Urinary bladder (tissue), 4 donors: Measurements from ENCODE around the gene HDAC7. TPM values are rescaled to one million over a fixed set of nuclear protein-coding genes. Genes with fewer than 3 reads are reported as not detected.

Source experiments
- DNase-seq: peaks from one replicate; pipeline ENCODE4 v3.0.0-alpha.2; 2015; ENCODE audit errors: extremely low spot score
- H3K27ac ChIP-seq: one replicate; pipeline ENCODE4 v1.5.1; 2013; ENCODE audit warnings: low read depth, mild to moderate bottlenecking, moderate library complexity
- H3K36me3 ChIP-seq: one replicate; pipeline ENCODE4 v1.6.1; 2013; ENCODE audit warnings: mild to moderate bottlenecking, moderate library complexity; ENCODE audit not compliant: insufficient read depth
- H3K4me1 ChIP-seq: one replicate; pipeline ENCODE4 v1.6.1; 2013; ENCODE audit warnings: mild to moderate bottlenecking, moderate library complexity; ENCODE audit not compliant: insufficient read depth
- H3K4me3 ChIP-seq: one replicate; pipeline ENCODE4 v1.5.1; 2013; ENCODE audit warnings: low read depth, low read length
- WGBS: extraction: QIAGEN DNeasy Blood & Tissue Kit; methylation state at CpG from one replicate; pipeline ENCODE4 v1.1.7; 2013; 5-methylcytosine and 5-hydroxymethylcytosine counted together
- polyA plus RNA-seq: library from polyadenylated mRNA; stranded (reverse); fragments of 200-250 nt; gene quantifications from one replicate; pipeline ENCODE4 v1.2.3, GENCODE V29; 2013
- total RNA-seq: library from RNA; depleted of rRNA; stranded (reverse); fragments of >200 nt; gene quantifications from one replicate; pipeline ENCODE4 v1.2.3, GENCODE V29; 2014
- donor health status: healthy with polysubstance abuse.
- donor health status: healthy.

The HDAC7 gene
- total RNA-seq = 26.8 TPM
- 92.4 TPM for polyA plus RNA-seq

- H3K27ac ChIP-seq = peak within 1 kb of the TSS; percentile 95
- H3K36me3 ChIP-seq = no peaks in the 10 kb centered on the region
- under 1% methylated on average over 58 of the region's 58 CpGs for WGBS
- H3K4me3 ChIP-seq = peak within 1 kb of the TSS; percentile 81
- no peak for DNase-seq
- peaks cover under 1% of the 10 kb centered on the region for H3K4me1 ChIP-seq
Measured at GRCh38 chr12:47819896-47820630, at the start of gene HDAC7. Gene HDAC7 (minus strand): TSS chr12:47819903. CDS start chr12:47819785, 118 bp downstream.

GRCh38 chr12:47868552-47869031 is 48.9 kb upstream of the HDAC7 start:
- 87% methylated on average over 8 of the region's 8 CpGs for WGBS
- Histone ChIP-seq H3K4me3 (no peak overlapping the region), H3K27ac (no peak overlapping the region), H3K4me1 (no peaks in the 10 kb centered on the region), H3K36me3 (no peaks in the 10 kb centered on the region)
- no peak for DNase-seq

- 92% methylated on average over 2 of the region's 2 CpGs for WGBS
- no peaks in the 10 kb centered on the region for H3K36me3 ChIP-seq
- no peak overlapping the region for H3K4me3 ChIP-seq
- no peak for DNase-seq
- H3K27ac ChIP-seq = no peak overlapping the region
- H3K4me1 ChIP-seq = no peaks in the 10 kb centered on the region
Measured at GRCh38 chr12:47868041-47868440, 48.3 kb upstream of the HDAC7 start.

GRCh38 chr12:47867495-47867941 is 47.8 kb upstream of the HDAC7 start:
- Histone ChIP-seq H3K36me3 (no peaks in the 10 kb centered on the region), H3K4me3 (no peak overlapping the region), H3K4me1 (no peaks in the 10 kb centered on the region), H3K27ac (no peak overlapping the region)
- DNase-seq = no peak
- 82% methylated on average over 4 of the region's 4 CpGs for WGBS

DNA sequence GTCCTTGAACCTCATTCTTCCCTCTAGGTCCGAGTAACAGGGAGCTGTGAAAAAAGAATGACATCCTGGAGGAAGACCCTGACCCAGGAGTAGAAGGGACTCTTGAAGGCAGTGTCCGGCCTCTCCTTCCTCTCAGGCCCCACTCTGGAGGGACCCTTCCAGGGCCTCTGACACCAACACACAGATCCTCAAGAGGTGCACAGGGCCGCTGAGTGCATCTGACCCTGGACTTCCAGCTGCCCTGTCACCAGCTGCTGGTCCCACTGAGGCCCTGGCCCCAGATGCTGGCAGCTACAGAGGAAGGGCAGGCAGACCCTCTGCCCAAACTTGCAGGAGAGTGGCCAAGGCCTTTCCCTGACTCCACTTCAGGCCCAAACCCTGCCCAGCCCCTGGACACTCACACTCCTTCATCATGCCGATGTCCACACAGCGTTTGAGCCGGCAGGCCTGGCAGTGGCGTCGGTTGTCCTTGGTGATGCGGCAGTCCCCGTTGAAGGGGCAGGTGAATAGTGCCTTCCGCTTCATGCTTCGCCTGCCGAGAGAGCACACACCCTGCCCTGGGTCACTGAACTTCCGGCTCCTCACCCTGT is 45.0 kb upstream of the HDAC7 start:
- Histone ChIP-seq H3K4me3 (no peak overlapping the region), H3K36me3 (no peaks in the 10 kb centered on the region), H3K27ac (no peak overlapping the region), H3K4me1 (no peaks in the 10 kb centered on the region)
- 96% methylated on average over 14 of the region's 14 CpGs for WGBS
- no peak for DNase-seq

- WGBS = 82% methylated on average over 6 of the region's 6 CpGs
Measured at GRCh38 chr12:47863985-47864384, 44.3 kb upstream of the HDAC7 start.

DNA sequence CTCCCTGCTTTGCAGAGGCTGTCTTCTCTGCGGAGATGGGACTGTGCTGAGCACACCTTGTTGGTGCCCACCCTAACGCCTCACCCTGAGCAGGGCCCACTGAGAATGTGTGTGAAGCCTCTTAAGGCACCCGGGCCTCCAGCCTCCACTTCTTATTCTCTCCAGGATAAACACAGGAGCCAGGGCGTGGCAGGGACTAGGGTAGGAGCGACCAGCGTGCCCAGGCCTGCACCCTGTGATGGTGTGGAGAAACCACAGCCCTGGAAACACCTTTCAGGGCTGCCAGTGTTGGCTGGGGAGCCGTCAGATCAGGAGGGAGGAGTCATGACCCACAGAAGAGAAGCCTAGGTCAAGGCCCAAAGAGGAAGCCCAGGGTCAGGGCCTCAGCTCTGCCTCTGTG is 43.8 kb upstream of the HDAC7 start:
- Histone ChIP-seq H3K36me3 (no peaks in the 10 kb centered on the region), H3K27ac (no peak overlapping the region), H3K4me1 (no peaks in the 10 kb centered on the region), H3K4me3 (no peak overlapping the region)
- WGBS = 82% methylated on average over 7 of the region's 7 CpGs
- no peak for DNase-seq

More at GRCh38 chr12:47863985-47864384, 44.3 kb upstream of the HDAC7 start:
- H3K4me1 ChIP-seq = no peaks in the 10 kb centered on the region
- H3K27ac ChIP-seq = peak overlapping the region; percentile 49
- no peak overlapping the region for H3K4me3 ChIP-seq
- no peak for DNase-seq
- H3K36me3 ChIP-seq = no peaks in the 10 kb centered on the region

GRCh38 chr12:47862881-47863280 is 43.2 kb upstream of the HDAC7 start:
- WGBS = 91% methylated on average over 7 of the region's 7 CpGs
- Histone ChIP-seq H3K36me3 (no peaks in the 10 kb centered on the region), H3K4me3 (no peak overlapping the region), H3K4me1 (no peaks in the 10 kb centered on the region), H3K27ac (no peak overlapping the region)
- no peak for DNase-seq

DNA sequence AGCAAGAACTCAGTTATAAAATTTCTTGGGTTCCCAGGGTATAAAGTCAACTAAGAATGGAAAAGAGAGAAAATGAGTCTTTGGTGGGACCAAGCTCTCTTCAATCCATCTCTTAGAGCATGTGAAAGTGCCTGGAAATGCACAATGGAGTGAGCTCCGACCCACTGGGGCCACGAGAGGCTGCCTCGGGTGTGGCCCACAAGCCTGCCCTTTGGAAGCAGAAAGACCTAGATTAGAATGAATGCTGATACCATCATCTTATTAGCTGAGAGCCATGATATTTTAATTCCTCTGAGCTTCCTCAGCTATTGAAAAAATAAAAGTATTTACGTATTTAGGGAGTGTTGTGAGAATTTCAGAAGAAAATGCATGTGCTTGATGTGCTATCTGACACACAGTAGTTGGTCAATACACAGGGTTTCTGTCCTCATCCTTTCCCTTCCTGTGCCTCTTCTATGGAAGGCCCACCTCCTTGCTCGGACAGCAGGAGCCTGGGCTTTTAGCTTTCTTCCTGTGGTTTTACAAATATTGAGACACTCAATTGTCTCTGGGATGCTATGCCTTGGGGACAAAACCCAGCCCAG is 42.6 kb upstream of the HDAC7 start:
- no peak for DNase-seq
- no peaks in the 10 kb centered on the region for H3K4me1 ChIP-seq
- no peaks in the 10 kb centered on the region for H3K36me3 ChIP-seq
- WGBS = 75% methylated on average over 5 of the region's 5 CpGs
- H3K27ac ChIP-seq = no peak overlapping the region
- H3K4me3 ChIP-seq = no peak overlapping the region

- no peaks in the 10 kb centered on the region for H3K36me3 ChIP-seq
- no peak overlapping the region for H3K27ac ChIP-seq
- 82% methylated on average over 2 of the region's 2 CpGs for WGBS
- H3K4me1 ChIP-seq = no peaks in the 10 kb centered on the region
- DNase-seq = no peak
- H3K4me3 ChIP-seq = no peak overlapping the region
Measured at GRCh38 chr12:47860873-47861272, 41.2 kb upstream of the HDAC7 start.

DNA sequence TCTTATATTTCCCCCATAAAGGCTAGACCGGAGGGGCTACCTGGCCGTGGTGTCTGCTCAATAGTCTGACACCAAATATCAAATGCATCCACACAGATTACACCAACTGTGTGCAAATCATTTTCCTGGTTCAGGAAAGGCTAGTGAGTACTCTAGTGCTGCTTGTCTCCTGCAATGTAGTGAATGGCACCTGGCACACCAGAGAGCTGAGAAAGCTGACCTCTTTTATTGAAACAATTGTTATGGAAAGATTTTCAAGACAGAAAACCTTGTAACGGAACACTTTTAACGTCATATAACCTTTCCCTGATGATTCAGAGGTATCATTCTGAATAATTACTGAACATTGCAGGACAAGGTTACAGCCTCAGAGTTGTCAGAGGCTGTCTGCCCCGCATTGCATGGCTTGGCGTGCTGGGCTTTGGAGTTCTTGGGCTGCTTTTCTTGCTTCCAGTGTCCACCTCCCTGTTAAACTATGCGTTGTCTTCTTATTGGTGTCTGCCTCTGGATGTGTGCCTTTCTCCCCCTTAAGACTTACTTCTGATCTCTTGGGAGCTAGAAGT is 40.7 kb upstream of the HDAC7 start:
- 90% methylated on average over 7 of the region's 7 CpGs for WGBS
- Histone ChIP-seq H3K4me3 (no peak overlapping the region), H3K27ac (no peak overlapping the region), H3K36me3 (no peaks in the 10 kb centered on the region), H3K4me1 (no peaks in the 10 kb centered on the region)
- DNase-seq = no peak

GRCh38 chr12:47858511-47859266 is 39.0 kb upstream of the HDAC7 start:
- WGBS = 89% methylated on average over 8 of the region's 8 CpGs
- H3K27ac ChIP-seq = peak overlapping the region; percentile 2
- DNase-seq = no peak
- no peaks in the 10 kb centered on the region for H3K36me3 ChIP-seq
- H3K4me3 ChIP-seq = no peak overlapping the region
- no peaks in the 10 kb centered on the region for H3K4me1 ChIP-seq
